Measurements from ENCODE around the gene KRT77. TPM values are rescaled to one million over a fixed set of nuclear protein-coding genes. Genes with fewer than 3 reads are reported as not detected.

The KRT77 gene
- polyA plus RNA-seq, 1 donor from 2014 or later: not detected

GRCh38 chr12:52688481-52688880, 14.8 kb downstream of the KRT77 start:
- Histone ChIP-seq H3K79me2 (replicated peaks; ENCODE audit: insufficient read depth, low read length) (no peaks in the 10 kb centered on the region), H3K27me3 (ENCODE audit: insufficient read depth, low read depth, low read length) (peaks cover 19% of the 10 kb centered on the region), H2AFZ (ENCODE audit: low read depth, low read length) (no peak overlapping the region), H3K4me3 (ENCODE audit: low read length) (no peak overlapping the region), H4K20me1 (ENCODE audit: insufficient read depth) (no peaks in the 10 kb centered on the region), H3K9ac (ENCODE audit: low read length) (no peak overlapping the region), H3K9me2 (ENCODE audit: insufficient read depth, low read length) (no peaks in the 10 kb centered on the region), H3F3A (ENCODE audit: insufficient read depth, low read length, poor library complexity, severe bottlenecking) (no peaks in the 10 kb centered on the region), H3K27ac (ENCODE audit: low read length) (no peak overlapping the region), H3K4me2 (ENCODE audit: low read length) (no peak overlapping the region), H3K36me3 (ENCODE audit: insufficient read depth, low read length) (no peaks in the 10 kb centered on the region), H3K9me3 (ENCODE audit: low read length) (no peaks in the 10 kb centered on the region)
- no peak for TF ChIP-seq MXI1 (conservative IDR thresholded peaks at IDR 0.05; ENCODE audit: poor library complexity, severe bottlenecking)
- no peak for TF ChIP-seq EP300 (conservative IDR thresholded peaks at IDR 0.05; ENCODE audit: poor library complexity, severe bottlenecking)
- no peak for TF ChIP-seq TAF1 (IDR thresholded peaks at IDR 0.05; ENCODE audit: low read depth)
- TF ChIP-seq EZH2 (IDR thresholded peaks at IDR 0.05; ENCODE audit: borderline replicate concordance, insufficient read depth, low read length, poor library complexity, severe bottlenecking): no peak
- no peak for TF ChIP-seq POLR2AphosphoS5 (IDR thresholded peaks at IDR 0.05)
- no peak for TF ChIP-seq REST (IDR thresholded peaks at IDR 0.05; ENCODE audit: borderline replicate concordance)
- TF ChIP-seq RAD21 (conservative IDR thresholded peaks at IDR 0.05): no peak
- no peak for TF ChIP-seq CTCF (IDR thresholded peaks at IDR 0.05; ENCODE audit: poor library complexity, severe bottlenecking)
- TF ChIP-seq SMC3 (conservative IDR thresholded peaks at IDR 0.05; ENCODE audit: poor library complexity): no peak

DNA sequence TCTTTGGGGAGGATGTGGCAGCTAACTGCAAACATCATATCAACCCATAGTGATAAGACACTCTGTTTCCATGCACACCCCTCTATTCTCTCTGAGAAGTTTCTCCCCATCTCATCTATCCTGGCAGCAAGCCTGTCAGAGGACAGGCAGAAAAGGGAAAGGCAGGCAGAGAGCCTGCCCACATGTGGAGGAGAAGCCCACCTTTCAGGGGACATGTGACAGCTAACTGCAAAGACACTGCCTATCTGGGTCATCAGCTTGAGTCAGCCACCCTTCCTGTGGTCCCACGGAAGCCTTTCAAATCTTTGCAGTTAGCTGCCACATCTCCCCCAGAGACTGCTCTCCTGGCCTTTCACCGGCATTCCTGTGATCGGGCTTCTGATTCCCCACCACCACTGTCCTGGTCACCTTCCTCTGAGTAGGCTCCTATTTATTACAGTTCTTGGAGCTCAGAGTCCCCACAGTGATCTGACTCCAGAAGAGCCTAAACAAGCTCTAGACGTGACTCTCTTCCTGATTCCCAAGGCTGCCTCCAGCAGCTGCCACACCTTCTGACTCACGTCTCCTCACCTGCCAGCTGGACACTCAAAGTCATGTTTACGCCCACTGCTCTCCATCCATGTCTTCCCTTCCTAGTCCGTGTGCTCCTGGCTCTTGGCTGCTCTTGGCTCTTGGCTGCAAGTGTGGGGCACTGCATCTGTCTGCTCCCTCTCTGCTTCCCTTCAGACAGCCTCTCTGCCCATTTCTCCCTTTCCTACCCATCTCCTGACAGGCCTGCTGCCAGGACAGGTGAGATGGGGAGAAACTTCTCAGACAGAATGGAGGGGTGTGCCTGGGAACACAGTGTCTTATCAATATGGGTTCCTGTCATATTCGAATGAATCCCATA, 15.6 kb downstream of the KRT77 start:
- no peak overlapping the region for H3K9ac ChIP-seq (ENCODE audit: low read length)
- no peaks in the 10 kb centered on the region for H3K9me2 ChIP-seq (ENCODE audit: insufficient read depth, low read length)
- no peak overlapping the region for H3K27ac ChIP-seq (ENCODE audit: low read length)
- TF ChIP-seq SMC3 (conservative IDR thresholded peaks at IDR 0.05; ENCODE audit: poor library complexity) (no peak), RAD21 (conservative IDR thresholded peaks at IDR 0.05) (no peak), POLR2AphosphoS5 (IDR thresholded peaks at IDR 0.05) (no peak), REST (IDR thresholded peaks at IDR 0.05; ENCODE audit: borderline replicate concordance) (no peak), MXI1 (conservative IDR thresholded peaks at IDR 0.05; ENCODE audit: poor library complexity, severe bottlenecking) (no peak), EZH2 (IDR thresholded peaks at IDR 0.05; ENCODE audit: borderline replicate concordance, insufficient read depth, low read length, poor library complexity, severe bottlenecking) (no peak), CTCF (IDR thresholded peaks at IDR 0.05; ENCODE audit: poor library complexity, severe bottlenecking) (no peak), TAF1 (IDR thresholded peaks at IDR 0.05; ENCODE audit: low read depth) (no peak), EP300 (conservative IDR thresholded peaks at IDR 0.05; ENCODE audit: poor library complexity, severe bottlenecking) (no peak)
- no peak overlapping the region for H3K4me3 ChIP-seq (ENCODE audit: low read length)
- no peaks in the 10 kb centered on the region for H3K9me3 ChIP-seq (ENCODE audit: low read length)
- H2AFZ ChIP-seq (ENCODE audit: low read depth, low read length): no peak overlapping the region
- H3K36me3 ChIP-seq (ENCODE audit: insufficient read depth, low read length): no peaks in the 10 kb centered on the region
- H3K27me3 ChIP-seq (ENCODE audit: insufficient read depth, low read depth, low read length): peaks cover 19% of the 10 kb centered on the region
- H4K20me1 ChIP-seq (ENCODE audit: insufficient read depth): no peaks in the 10 kb centered on the region
- no peaks in the 10 kb centered on the region for H3K79me2 ChIP-seq (replicated peaks; ENCODE audit: insufficient read depth, low read length)
- H3K4me2 ChIP-seq (ENCODE audit: low read length): no peak overlapping the region
- H3F3A ChIP-seq (ENCODE audit: insufficient read depth, low read length, poor library complexity, severe bottlenecking): no peaks in the 10 kb centered on the region

Data from neural cell (in vitro differentiated cells).